Activated CD8-positive, alpha-beta memory T cell treated with anti-CD3 and anti-CD28 coated beads, Interleukin-2, amount 50 U/mL, for 24 hours (primary cell): ENCODE results near the gene DES.
"Not testable (repeated sequence)": the region's sequence is repeated elsewhere in the genome, so short reads cannot be mapped to it uniquely, and the experiment has no call there.

Experiments used
- DNase-seq: peaks from one replicate; pipeline ENCODE4 v3.0.0-alpha.2; 2020; ENCODE audit errors: extremely low read depth

The DES gene

GRCh38 chr2:219399716-219400478 is 18.3 kb upstream of the DES start:
- no peak for DNase-seq

- no peak for DNase-seq
Observed at GRCh38 chr2:219400562-219400961, 17.6 kb upstream of the DES start.

GRCh38 chr2:219401606-219402005 is 16.6 kb upstream of the DES start:
- DNase-seq: no peak

- DNase-seq: peak; percentile 40
Observed at GRCh38 chr2:219402665-219403515, 15.3 kb upstream of the DES start.

- DNase-seq: no peak
Observed at GRCh38 chr2:219403861-219404260, 14.3 kb upstream of the DES start.

- DNase-seq: no peak
Observed at GRCh38 chr2:219404291-219404910, 13.8 kb upstream of the DES start.

- no peak for DNase-seq
Observed at GRCh38 chr2:219404954-219405353, 13.2 kb upstream of the DES start.

- DNase-seq: no peak
Observed at GRCh38 chr2:219405451-219405850, 12.7 kb upstream of the DES start.

- no peak for DNase-seq
Observed at GRCh38 chr2:219405958-219406860, 12.0 kb upstream of the DES start.

- DNase-seq: no peak
Observed at GRCh38 chr2:219406861-219407230, 11.3 kb upstream of the DES start.

GRCh38 chr2:219407343-219407742 is 10.8 kb upstream of the DES start:
- not testable (repeated sequence) for DNase-seq

GRCh38 chr2:219408204-219408603 is 10.0 kb upstream of the DES start:
- DNase-seq: no peak

- DNase-seq: no peak
Observed at GRCh38 chr2:219408631-219409030, 9.5 kb upstream of the DES start.

- no peak for DNase-seq
Observed at GRCh38 chr2:219409619-219410018, 8.6 kb upstream of the DES start.

GRCh38 chr2:219410390-219410789 is 7.8 kb upstream of the DES start:
- no peak for DNase-seq

- no peak for DNase-seq
Observed at GRCh38 chr2:219414857-219415256, 3.3 kb upstream of the DES start.

- no peak for DNase-seq
Observed at GRCh38 chr2:219415580-219416234, 2.5 kb upstream of the DES start.

GRCh38 chr2:219416235-219416602 is 2.0 kb upstream of the DES start:
- no peak for DNase-seq

- no peak for DNase-seq
Observed at GRCh38 chr2:219416938-219417337, 1.2 kb upstream of the DES start.

GRCh38 chr2:219417374-219417773 is 803 bp upstream of the DES start:
- no peak for DNase-seq

GRCh38 chr2:219419012-219419324 is 791 bp downstream of the DES start:
- DNase-seq: no peak
